ENCODE measurements around the gene HDHD2. TPM values are rescaled to one million over a fixed set of nuclear protein-coding genes. Genes with fewer than 3 reads are reported as not detected.

Gene HDHD2
- total and polyA plus RNA-seq, 2 of the 13 experiments (the other 11 are each of a cell fraction or from before 2014, with no cell fraction given), result 10.2 to 34.7 TPM

DNA sequence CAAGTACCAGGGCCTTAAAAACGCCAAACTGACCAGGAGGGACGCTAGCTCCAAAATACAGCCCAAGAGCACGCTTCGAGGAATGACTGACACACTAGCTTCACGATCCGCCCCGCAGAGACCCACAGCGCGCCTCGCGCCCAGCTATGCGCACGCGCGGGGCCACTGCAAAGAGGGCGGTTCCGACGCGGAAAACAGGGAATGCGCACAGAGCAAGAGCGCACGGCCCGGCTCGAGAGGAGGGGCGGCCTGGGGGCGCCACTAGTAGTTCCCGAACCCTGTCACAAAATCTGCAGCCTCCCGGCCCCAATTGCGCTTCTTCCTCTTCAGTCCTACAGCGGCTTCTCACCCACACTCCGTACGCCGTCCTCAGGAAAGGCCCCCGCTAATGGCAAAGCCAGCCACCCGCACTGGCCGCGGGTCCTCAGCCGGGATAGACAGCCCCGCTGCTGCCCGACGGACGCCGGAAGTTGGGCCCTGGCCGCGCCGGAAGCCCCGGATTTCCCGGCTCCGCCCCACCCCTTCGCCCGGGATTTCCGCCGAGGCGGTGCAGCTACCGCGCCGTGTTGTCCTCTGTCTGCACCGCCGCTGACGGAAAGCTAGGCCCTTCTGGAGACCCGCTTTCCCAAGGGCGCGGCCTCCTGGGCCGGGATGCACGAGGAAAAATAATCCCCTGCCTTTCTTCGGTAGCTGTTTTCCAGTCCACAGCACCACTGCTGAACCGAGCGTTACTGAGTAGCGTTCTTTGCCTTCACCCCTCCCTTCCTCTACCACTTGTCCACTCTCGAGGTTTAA, at the start of gene HDHD2 (continued):
- TF ChIP-seq LBX2 (CRISPR knock-in tag; IDR thresholded peaks at IDR 0.05; ENCODE audit: borderline replicate concordance) (peak; percentile 79; the same call in 1 of the 2 replicates), REPIN1 (CRISPR knock-in tag; IDR thresholded peaks at IDR 0.05; ENCODE audit: borderline replicate concordance, low read depth) (peak; percentile 65; the same call in 1 of the 2 replicates), GABPB1 (CRISPR knock-in tag; IDR thresholded peaks at IDR 0.05) (peak; percentile 98), XRCC5 (optimal IDR thresholded peaks at IDR 0.05; ENCODE audit: low read length) (peak; percentile 41), RFX5 (IDR thresholded peaks at IDR 0.05; ENCODE audit: low read depth, low read length) (no peak), HES4 (CRISPR knock-in tag; IDR thresholded peaks at IDR 0.05; ENCODE audit: borderline replicate concordance) (peak; percentile 18; the same call in 1 of the 2 replicates), FOXC1 (CRISPR knock-in tag; IDR thresholded peaks at IDR 0.05; ENCODE audit: borderline replicate concordance) (no peak), POLR2A (IDR thresholded peaks at IDR 0.05; ENCODE audit: insufficient read depth in 1 of 2, low read depth in 2 of 2, low read length in 2 of 2) (peak; percentile 87 to 90), ZNF235 (CRISPR knock-in tag; IDR thresholded peaks at IDR 0.05; ENCODE audit: borderline replicate concordance) (peak; percentile 76), KDM6A (CRISPR knock-in tag; IDR thresholded peaks at IDR 0.05; ENCODE audit: low read depth) (no peak), BHLHE40 (IDR thresholded peaks at IDR 0.05; ENCODE audit: low read length) (no peak)
- TF ChIP-seq, protein P1, sequence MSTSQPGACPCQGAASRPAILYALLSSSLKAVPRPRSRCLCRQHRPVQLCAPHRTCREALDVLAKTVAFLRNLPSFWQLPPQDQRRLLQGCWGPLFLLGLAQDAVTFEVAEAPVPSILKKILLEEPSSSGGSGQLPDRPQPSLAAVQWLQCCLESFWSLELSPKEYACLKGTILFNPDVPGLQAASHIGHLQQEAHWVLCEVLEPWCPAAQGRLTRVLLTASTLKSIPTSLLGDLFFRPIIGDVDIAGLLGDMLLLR (CRISPR knock-in tag; IDR thresholded peaks at IDR 0.05), result peak; percentile 35; the same call in 1 of the 2 replicates
- TF ChIP-seq, protein P2, sequence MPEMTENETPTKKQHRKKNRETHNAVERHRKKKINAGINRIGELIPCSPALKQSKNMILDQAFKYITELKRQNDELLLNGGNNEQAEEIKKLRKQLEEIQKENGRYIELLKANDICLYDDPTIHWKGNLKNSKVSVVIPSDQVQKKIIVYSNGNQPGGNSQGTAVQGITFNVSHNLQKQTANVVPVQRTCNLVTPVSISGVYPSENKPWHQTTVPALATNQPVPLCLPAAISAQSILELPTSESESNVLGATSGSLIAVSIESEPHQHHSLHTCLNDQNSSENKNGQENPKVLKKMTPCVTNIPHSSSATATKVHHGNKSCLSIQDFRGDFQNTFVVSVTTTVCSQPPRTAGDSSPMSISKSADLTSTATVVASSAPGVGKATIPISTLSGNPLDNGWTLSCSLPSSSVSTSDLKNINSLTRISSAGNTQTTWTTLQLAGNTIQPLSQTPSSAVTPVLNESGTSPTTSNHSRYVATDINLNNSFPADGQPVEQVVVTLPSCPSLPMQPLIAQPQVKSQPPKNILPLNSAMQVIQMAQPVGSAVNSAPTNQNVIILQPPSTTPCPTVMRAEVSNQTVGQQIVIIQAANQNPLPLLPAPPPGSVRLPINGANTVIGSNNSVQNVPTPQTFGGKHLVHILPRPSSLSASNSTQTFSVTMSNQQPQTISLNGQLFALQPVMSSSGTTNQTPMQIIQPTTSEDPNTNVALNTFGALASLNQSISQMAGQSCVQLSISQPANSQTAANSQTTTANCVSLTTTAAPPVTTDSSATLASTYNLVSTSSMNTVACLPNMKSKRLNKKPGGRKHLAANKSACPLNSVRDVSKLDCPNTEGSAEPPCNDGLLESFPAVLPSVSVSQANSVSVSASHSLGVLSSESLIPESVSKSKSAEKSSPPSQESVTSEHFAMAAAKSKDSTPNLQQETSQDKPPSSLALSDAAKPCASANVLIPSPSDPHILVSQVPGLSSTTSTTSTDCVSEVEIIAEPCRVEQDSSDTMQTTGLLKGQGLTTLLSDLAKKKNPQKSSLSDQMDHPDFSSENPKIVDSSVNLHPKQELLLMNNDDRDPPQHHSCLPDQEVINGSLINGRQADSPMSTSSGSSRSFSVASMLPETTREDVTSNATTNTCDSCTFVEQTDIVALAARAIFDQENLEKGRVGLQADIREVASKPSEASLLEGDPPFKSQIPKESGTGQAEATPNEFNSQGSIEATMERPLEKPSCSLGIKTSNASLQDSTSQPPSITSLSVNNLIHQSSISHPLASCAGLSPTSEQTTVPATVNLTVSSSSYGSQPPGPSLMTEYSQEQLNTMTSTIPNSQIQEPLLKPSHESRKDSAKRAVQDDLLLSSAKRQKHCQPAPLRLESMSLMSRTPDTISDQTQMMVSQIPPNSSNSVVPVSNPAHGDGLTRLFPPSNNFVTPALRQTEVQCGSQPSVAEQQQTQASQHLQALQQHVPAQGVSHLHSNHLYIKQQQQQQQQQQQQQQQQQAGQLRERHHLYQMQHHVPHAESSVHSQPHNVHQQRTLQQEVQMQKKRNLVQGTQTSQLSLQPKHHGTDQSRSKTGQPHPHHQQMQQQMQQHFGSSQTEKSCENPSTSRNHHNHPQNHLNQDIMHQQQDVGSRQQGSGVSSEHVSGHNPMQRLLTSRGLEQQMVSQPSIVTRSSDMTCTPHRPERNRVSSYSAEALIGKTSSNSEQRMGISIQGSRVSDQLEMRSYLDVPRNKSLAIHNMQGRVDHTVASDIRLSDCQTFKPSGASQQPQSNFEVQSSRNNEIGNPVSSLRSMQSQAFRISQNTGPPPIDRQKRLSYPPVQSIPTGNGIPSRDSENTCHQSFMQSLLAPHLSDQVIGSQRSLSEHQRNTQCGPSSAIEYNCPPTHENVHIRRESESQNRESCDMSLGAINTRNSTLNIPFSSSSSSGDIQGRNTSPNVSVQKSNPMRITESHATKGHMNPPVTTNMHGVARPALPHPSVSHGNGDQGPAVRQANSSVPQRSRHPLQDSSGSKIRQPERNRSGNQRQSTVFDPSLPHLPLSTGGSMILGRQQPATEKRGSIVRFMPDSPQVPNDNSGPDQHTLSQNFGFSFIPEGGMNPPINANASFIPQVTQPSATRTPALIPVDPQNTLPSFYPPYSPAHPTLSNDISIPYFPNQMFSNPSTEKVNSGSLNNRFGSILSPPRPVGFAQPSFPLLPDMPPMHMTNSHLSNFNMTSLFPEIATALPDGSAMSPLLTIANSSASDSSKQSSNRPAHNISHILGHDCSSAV (CRISPR knock-in tag; IDR thresholded peaks at IDR 0.05; ENCODE audit: borderline replicate concordance), result no peak
- TF ChIP-seq, protein P3, sequence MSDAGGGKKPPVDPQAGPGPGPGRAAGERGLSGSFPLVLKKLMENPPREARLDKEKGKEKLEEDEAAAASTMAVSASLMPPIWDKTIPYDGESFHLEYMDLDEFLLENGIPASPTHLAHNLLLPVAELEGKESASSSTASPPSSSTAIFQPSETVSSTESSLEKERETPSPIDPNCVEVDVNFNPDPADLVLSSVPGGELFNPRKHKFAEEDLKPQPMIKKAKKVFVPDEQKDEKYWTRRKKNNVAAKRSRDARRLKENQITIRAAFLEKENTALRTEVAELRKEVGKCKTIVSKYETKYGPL (CRISPR knock-in tag; IDR thresholded peaks at IDR 0.05), result peak; percentile 28; the same call in 1 of the 2 replicates
- TF ChIP-seq, protein P4, sequence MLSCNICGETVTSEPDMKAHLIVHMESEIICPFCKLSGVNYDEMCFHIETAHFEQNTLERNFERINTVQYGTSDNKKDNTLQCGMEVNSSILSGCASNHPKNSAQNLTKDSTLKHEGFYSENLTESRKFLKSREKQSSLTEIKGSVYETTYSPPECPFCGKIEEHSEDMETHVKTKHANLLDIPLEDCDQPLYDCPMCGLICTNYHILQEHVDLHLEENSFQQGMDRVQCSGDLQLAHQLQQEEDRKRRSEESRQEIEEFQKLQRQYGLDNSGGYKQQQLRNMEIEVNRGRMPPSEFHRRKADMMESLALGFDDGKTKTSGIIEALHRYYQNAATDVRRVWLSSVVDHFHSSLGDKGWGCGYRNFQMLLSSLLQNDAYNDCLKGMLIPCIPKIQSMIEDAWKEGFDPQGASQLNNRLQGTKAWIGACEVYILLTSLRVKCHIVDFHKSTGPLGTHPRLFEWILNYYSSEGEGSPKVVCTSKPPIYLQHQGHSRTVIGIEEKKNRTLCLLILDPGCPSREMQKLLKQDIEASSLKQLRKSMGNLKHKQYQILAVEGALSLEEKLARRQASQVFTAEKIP (CRISPR knock-in tag; IDR thresholded peaks at IDR 0.05; ENCODE audit: borderline replicate concordance), result no peak
- TF ChIP-seq, protein P5, sequence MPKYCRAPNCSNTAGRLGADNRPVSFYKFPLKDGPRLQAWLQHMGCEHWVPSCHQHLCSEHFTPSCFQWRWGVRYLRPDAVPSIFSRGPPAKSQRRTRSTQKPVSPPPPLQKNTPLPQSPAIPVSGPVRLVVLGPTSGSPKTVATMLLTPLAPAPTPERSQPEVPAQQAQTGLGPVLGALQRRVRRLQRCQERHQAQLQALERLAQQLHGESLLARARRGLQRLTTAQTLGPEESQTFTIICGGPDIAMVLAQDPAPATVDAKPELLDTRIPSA (CRISPR knock-in tag; IDR thresholded peaks at IDR 0.05; ENCODE audit: borderline replicate concordance), result peak; percentile 71; the same call in 1 of the 2 replicates
